ENCODE data around the gene DIP2C.
"Not testable (repeated sequence)": the region's sequence is repeated elsewhere in the genome, so short reads cannot be mapped to it uniquely, and the experiment has no call there.

Gene DIP2C

GRCh38 chr10:659688-660141 is 29.8 kb downstream of the DIP2C start:
- DNase-seq, result no peak

- not testable (repeated sequence) for DNase-seq
Observed at GRCh38 chr10:657816-658350, 31.6 kb downstream of the DIP2C start.

GRCh38 chr10:656883-657282 is 32.6 kb downstream of the DIP2C start:
- DNase-seq, result no peak

GRCh38 chr10:655184-655583 is 34.3 kb downstream of the DIP2C start:
- no peak for DNase-seq

GRCh38 chr10:654647-654996 is 34.8 kb downstream of the DIP2C start:
- no peak for DNase-seq

GRCh38 chr10:653991-654646 is 35.3 kb downstream of the DIP2C start:
- DNase-seq, result no peak

- DNase-seq, result not testable (repeated sequence)
Observed at GRCh38 chr10:652832-653459, 36.5 kb downstream of the DIP2C start.

- DNase-seq, result no peak
Observed at GRCh38 chr10:652233-652632, 37.2 kb downstream of the DIP2C start.

- no peak for DNase-seq
Observed at GRCh38 chr10:651692-652091, 37.8 kb downstream of the DIP2C start.

GRCh38 chr10:650886-651615 is 38.4 kb downstream of the DIP2C start:
- no peak for DNase-seq

- DNase-seq, result no peak
Observed at GRCh38 chr10:650441-650851, 39.0 kb downstream of the DIP2C start.

- DNase-seq, result no peak
Observed at GRCh38 chr10:649798-650440, 39.5 kb downstream of the DIP2C start.

- DNase-seq, result no peak
Observed at GRCh38 chr10:649445-649797, 40.0 kb downstream of the DIP2C start.

GRCh38 chr10:647019-647418 is 42.4 kb downstream of the DIP2C start:
- not testable (repeated sequence) for DNase-seq

- DNase-seq, result no peak
Observed at GRCh38 chr10:646118-646524, 43.3 kb downstream of the DIP2C start.

GRCh38 chr10:644943-645334 is 44.5 kb downstream of the DIP2C start:
- DNase-seq, result no peak

- DNase-seq, result no peak
Observed at GRCh38 chr10:644076-644942, 45.2 kb downstream of the DIP2C start.

- DNase-seq, result no peak
Observed at GRCh38 chr10:642186-642890, 47.1 kb downstream of the DIP2C start.

GRCh38 chr10:641149-642010 is 48.1 kb downstream of the DIP2C start:
- DNase-seq, result no peak

- no peak for DNase-seq
Observed at GRCh38 chr10:640673-641045, 48.8 kb downstream of the DIP2C start.

All from NCI-H446 treated with DMSO at 0.1 percent for 48 hours (cell line).